ENCODE results near the gene MYO5A.

DNA sequence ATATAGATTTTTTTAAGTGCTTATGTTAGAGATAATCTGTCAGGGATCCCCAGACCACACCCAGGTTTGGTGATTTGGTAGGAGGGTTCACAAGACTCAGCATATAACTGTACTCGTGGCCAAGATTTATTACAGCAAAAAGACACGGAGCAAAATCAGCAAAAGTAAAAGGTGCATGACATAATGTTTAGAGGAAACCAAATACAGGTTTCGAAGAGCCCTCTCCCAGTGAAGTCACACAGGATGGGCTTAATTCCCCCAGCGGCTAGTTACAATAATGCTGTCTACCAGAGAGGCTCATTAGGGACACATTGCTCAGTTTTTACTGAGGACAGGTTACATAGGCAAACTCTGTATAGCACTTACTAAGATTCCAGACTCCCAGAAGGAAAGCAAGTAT lies 36.5 kb downstream of the MYO5A start:
- TF ChIP-seq POLR2AphosphoS5 (IDR thresholded peaks at IDR 0.05): no peak
- TF ChIP-seq, protein P1, sequence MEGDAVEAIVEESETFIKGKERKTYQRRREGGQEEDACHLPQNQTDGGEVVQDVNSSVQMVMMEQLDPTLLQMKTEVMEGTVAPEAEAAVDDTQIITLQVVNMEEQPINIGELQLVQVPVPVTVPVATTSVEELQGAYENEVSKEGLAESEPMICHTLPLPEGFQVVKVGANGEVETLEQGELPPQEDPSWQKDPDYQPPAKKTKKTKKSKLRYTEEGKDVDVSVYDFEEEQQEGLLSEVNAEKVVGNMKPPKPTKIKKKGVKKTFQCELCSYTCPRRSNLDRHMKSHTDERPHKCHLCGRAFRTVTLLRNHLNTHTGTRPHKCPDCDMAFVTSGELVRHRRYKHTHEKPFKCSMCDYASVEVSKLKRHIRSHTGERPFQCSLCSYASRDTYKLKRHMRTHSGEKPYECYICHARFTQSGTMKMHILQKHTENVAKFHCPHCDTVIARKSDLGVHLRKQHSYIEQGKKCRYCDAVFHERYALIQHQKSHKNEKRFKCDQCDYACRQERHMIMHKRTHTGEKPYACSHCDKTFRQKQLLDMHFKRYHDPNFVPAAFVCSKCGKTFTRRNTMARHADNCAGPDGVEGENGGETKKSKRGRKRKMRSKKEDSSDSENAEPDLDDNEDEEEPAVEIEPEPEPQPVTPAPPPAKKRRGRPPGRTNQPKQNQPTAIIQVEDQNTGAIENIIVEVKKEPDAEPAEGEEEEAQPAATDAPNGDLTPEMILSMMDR (IDR thresholded peaks at IDR 0.05): no peak
